Spleen (tissue), 11 donors: ENCODE data around the gene STEAP1B. TPM values are rescaled to one million over a fixed set of nuclear protein-coding genes. Genes with fewer than 3 reads are reported as not detected.

Source experiments
- DNase-seq: peaks from one replicate; pipeline ENCODE4 v3.0.0-alpha.2; 2020
- H3K27ac ChIP-seq, 8 donors: fragments of 200-600 bp; sonication (generic) in 7 of 8; 1 replicate in 4 of 8; 2 replicates in 4 of 8; pipeline versions ENCODE4 v1.5.0 to v1.8.0; 2016 to 2021; ENCODE audit warnings: inconsistent platforms in 4 of 8, mild to moderate bottlenecking in 4 of 8, moderate library complexity in 1 of 8
- H3K27me3 ChIP-seq, 7 donors: fragments of 200-600 bp; sonication (generic) in 6 of 7; replicated peaks in 1 of 7; 1 replicate in 4 of 7; 2 replicates in 3 of 7; pipeline versions ENCODE4 v1.5.0 to v1.8.0; 2016 to 2021; ENCODE audit warnings: inconsistent platforms in 3 of 7, mild to moderate bottlenecking in 1 of 7
- H3K36me3 ChIP-seq, 6 donors: fragments of 200-600 bp; sonication (generic) in 5 of 6; 1 replicate in 4 of 6; 2 replicates in 2 of 6; pipeline versions ENCODE4 v1.5.0 to v1.8.0; 2016 to 2021; ENCODE audit warnings: inconsistent platforms in 2 of 6
- H3K4me1 ChIP-seq, 6 donors: fragments of 200-600 bp; sonication (generic) in 5 of 6; 1 replicate in 3 of 6; 2 replicates in 3 of 6; pipeline versions ENCODE4 v1.5.0 to v1.8.0; 2016 to 2021; ENCODE audit warnings: inconsistent platforms in 3 of 6
- H3K4me3 ChIP-seq, 8 donors: fragments of 200-600 bp; sonication (generic) in 7 of 8; 1 replicate in 4 of 8; 2 replicates in 4 of 8; pipeline versions ENCODE4 v1.5.0 to v1.8.0; 2016 to 2021; ENCODE audit warnings: inconsistent platforms in 4 of 8, mild to moderate bottlenecking in 4 of 8, moderate library complexity in 2 of 8
- H3K9me3 ChIP-seq, 8 donors: fragments of 200-600 bp; sonication (generic) in 7 of 8; 1 replicate in 4 of 8; 2 replicates in 4 of 8; pipeline versions ENCODE4 v1.5.0 to v1.8.0; 2016 to 2021; ENCODE audit warnings: inconsistent platforms in 4 of 8
- POLR2A ChIP-seq, 3 donors: fragments of 450-650 bp; IDR thresholded peaks; one replicate each; pipeline ENCODE4 v1.5.1; 2017; ENCODE audit warnings: antibody characterized with exemption in 3 of 3, mild to moderate bottlenecking in 1 of 3
- POLR2AphosphoS5 ChIP-seq, 3 donors: sonication (generic); formaldehyde crosslinking; IDR thresholded peaks; one replicate each; pipeline ENCODE4 v1.5.1; 2017; ENCODE audit warnings: antibody characterized with exemption in 3 of 3
- WGBS, 5 donors: extraction: QIAGEN DNeasy Blood & Tissue Kit in 3 of 5; methylation state at CpG; one replicate each; pipeline versions ENCODE4 v1.1.5 to v1.1.7; 2013 to 2018; 5-methylcytosine and 5-hydroxymethylcytosine counted together
- intact Hi-C: fragments of 100-400 bp; cut with DNase I; formaldehyde crosslinking; loops from one replicate; pipeline ENCODE4 v1.15.0; 2023; ENCODE audit warnings: low total_unique reads
- polyA plus RNA-seq, 3 donors: library from polyadenylated mRNA; stranded (reverse); fragments of 200-250 nt; gene quantifications; one replicate each; pipeline ENCODE4 v1.2.1, GENCODE V29; 2013
- total RNA-seq, 7 donors: library from RNA; depleted of rRNA in 3 of 7; stranded (reverse); fragments of >200 nt in 3 of 7; fragmentation: NEBNext Ultra II Directional in 4 of 7; extraction: Animal tissue kit (Norgen Biotek cat#: 25700) in 4 of 7; gene quantifications; one replicate each; pipeline versions ENCODE4 v1.1.0 to v1.2.1, GENCODE V29; 2016 to 2021
- TF ChIP-seq, protein P1 (sequence below), 11 experiments: fragments of 200-600 bp in 7 of 11; fragments of 450-650 bp in 4 of 11; sonication (generic) in 4 of 11; IDR thresholded peaks in 8 of 11; conservative IDR thresholded peaks in 3 of 11; 1 replicate in 7 of 11; 2 replicates in 4 of 11; pipeline versions ENCODE4 v1.4.0 to v1.8.0; 2016 to 2021; ENCODE audit warnings: antibody characterized with exemption in 11 of 11, inconsistent platforms in 4 of 11, mild to moderate bottlenecking in 1 of 11
- donor health status: healthy with polysubstance abuse.
- donor health status: DM: no; HTN: no; CAD: no; lungs with moderate emphysema.
- donor health status: DM: no; HTN: no; CAD: no.
- donor health status: Bipolar disorder and iron deficiency.
- donor health status: healthy.
- donor health status: DM: no; HTN: no; CAD: no.
- donor health status: DM: yes; HTN: yes; CAD: no.

The STEAP1B gene
- total and polyA plus RNA-seq, 10 donors: 5.9 to 22.5 (median 12.9) TPM

DNA sequence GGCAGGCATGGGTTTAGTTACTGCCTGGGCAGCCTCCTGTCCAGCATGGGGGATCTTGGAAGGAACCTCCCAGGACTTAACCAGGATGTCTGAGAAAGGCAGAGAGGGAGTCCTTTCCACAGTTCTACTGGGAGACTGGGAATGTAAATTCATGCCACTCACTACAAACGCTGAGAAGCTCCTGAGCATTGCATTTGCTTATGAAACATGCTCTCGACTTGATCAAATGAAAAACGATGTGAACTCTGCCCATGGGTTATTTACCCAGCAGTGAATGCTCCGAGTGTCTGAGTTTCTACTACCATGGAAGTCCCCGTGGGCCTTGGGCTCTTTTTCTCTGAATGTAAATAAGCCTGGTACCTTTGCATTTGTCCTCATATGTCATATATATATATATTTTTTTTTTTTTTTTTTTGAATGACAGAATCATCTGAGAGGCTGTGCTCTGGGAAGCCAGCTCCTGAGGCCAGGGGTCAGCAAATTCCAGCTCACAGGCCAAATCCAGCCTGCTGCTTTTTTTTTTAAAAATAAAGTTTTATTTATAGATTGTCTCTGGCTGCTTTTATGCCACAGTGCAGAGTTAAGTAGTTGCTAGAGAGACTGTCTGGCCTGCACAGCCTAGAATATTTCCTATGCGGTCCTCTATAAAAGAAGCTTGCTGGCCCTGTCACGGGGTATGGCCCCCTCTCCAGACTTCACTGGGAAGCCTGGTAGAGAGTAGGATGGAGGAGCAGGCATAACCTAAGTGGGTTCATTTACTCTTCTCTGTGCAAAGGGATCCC lies 121.6 kb downstream of the STEAP1B start:
- TF ChIP-seq, protein P1, sequence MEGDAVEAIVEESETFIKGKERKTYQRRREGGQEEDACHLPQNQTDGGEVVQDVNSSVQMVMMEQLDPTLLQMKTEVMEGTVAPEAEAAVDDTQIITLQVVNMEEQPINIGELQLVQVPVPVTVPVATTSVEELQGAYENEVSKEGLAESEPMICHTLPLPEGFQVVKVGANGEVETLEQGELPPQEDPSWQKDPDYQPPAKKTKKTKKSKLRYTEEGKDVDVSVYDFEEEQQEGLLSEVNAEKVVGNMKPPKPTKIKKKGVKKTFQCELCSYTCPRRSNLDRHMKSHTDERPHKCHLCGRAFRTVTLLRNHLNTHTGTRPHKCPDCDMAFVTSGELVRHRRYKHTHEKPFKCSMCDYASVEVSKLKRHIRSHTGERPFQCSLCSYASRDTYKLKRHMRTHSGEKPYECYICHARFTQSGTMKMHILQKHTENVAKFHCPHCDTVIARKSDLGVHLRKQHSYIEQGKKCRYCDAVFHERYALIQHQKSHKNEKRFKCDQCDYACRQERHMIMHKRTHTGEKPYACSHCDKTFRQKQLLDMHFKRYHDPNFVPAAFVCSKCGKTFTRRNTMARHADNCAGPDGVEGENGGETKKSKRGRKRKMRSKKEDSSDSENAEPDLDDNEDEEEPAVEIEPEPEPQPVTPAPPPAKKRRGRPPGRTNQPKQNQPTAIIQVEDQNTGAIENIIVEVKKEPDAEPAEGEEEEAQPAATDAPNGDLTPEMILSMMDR (IDR thresholded peaks at IDR 0.05 in 8 of 11, conservative IDR thresholded peaks at IDR 0.05 in 3 of 11): no peak
- no peak for TF ChIP-seq POLR2AphosphoS5 (IDR thresholded peaks at IDR 0.05)
- 78 to 84% (median 84%) methylated on average over 7 of the region's 7 CpGs for WGBS, 5 donors
- DNase-seq: no peak
- Histone ChIP-seq H3K27me3 (no peaks in the 10 kb centered on the region), H3K9me3 (no peaks in the 10 kb centered on the region), H3K27ac (peak overlapping the region in 2 of 8 donors; percentile 21 to 51), H3K4me3 (no peak overlapping the region), H3K36me3 (no peaks in the 10 kb centered on the region), H3K4me1 (peaks cover 0 to 13% (median 3%) of the 10 kb centered on the region in 6 donors)
- intact Hi-C loops: no loop called here

DNA sequence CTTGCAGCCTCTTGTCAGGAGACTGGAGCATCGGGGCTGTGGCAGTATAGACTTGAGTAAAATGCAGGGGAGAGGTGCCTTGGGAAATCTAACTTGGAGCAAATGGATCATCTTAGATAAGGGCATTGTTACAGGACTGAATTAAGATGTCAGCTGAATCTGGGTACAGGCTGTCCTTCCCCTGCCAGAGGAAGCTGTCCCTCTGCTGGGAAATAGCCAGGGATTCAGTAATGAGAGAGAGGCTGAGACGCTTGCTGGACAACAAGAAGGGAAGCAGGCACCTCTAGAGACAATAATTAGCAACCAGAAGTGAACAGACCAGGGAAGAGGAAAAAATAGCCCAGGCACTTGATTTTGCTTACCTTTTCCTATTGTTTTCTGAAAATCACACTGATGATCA lies 122.3 kb downstream of the STEAP1B start:
- intact Hi-C loops: no loop called here
- 45 to 83% (median 61%) methylated on average over 2 of the region's 2 CpGs for WGBS, 5 donors
- Histone ChIP-seq H3K27me3 (no peaks in the 10 kb centered on the region), H3K27ac (peak overlapping the region in 2 of 8 donors; percentile 21 to 51), H3K9me3 (no peaks in the 10 kb centered on the region), H3K36me3 (no peaks in the 10 kb centered on the region), H3K4me1 (peaks cover 0 to 13% (median 3%) of the 10 kb centered on the region in 6 donors), H3K4me3 (no peak overlapping the region)
- DNase-seq: no peak
- TF ChIP-seq POLR2A (IDR thresholded peaks at IDR 0.05) (no peak), POLR2AphosphoS5 (IDR thresholded peaks at IDR 0.05) (peak in 1 of 3 donors; percentile 21)

DNA sequence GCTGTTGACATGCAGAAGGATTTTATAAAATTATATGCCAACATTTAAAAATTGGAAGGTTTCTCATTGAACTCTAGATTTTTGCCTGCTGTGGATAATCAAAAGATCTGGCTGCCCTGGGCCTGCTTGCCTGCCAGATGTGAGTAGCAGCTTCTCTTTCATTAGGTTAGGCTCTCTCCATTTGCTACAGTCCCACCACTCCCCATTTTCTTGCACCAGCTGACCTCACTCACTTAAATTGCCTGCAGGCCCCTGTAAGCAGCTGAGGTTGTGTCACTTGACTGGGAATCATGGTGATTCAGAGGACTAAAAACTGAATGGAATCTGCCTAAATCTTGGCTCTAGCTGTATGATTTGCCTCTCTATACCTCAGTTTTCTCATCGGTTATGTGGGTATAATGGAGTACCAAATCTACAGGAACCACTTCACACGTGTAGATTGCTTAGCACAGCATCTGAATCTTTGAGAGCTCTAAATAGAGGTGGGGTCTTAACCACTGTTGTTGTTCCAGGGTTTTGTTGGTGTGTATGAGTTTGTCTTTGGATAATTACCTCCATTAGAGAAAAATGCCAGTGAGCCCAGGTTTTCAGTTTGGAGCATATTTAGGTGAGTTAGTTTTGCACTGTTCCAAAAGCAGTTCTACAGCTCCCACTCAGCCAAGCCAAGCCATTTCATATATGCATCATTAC lies 124.5 kb downstream of the STEAP1B start:
- H3K4me1 ChIP-seq: peaks cover 0 to 13% (median 3%) of the 10 kb centered on the region in 6 donors
- intact Hi-C loops: no loop called here
- TF ChIP-seq POLR2AphosphoS5 (IDR thresholded peaks at IDR 0.05): no peak
- TF ChIP-seq, protein P1 (IDR thresholded peaks at IDR 0.05 in 8 of 11, conservative IDR thresholded peaks at IDR 0.05 in 3 of 11): no peak
- no peak for TF ChIP-seq POLR2A (IDR thresholded peaks at IDR 0.05)
- H3K27ac ChIP-seq: no peak overlapping the region
- no peaks in the 10 kb centered on the region for H3K27me3 ChIP-seq
- WGBS, 5 donors: 82 to 90% (median 83%) methylated on average over 2 of the region's 2 CpGs
- no peak for DNase-seq
- no peaks in the 10 kb centered on the region for H3K36me3 ChIP-seq
- H3K9me3 ChIP-seq: no peaks in the 10 kb centered on the region
- H3K4me3 ChIP-seq: no peak overlapping the region

DNA sequence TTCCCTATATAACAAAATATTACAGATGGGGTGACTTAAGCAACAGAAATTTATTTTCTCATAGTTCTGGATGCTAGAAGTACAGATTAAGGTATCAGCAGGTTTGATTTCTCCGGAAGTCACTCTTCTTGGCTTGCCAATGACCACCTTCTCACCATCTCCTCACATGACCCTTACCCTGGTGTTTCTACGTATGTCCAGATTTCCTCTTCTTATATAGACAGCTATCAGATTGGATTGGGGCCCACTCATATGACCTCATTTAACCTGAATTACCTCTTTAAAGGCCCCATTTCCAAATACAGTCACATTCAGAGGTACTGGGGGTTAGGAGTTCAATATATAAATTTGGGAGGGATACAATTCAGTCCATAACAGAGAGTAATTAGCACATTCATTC lies 126.1 kb downstream of the STEAP1B start:
- intact Hi-C loops: no loop called here

More for the DNA sequence above, 126.1 kb downstream of the STEAP1B start:
- Histone ChIP-seq H3K4me1 (peaks cover 0 to 13% (median 3%) of the 10 kb centered on the region in 6 donors), H3K9me3 (no peaks in the 10 kb centered on the region), H3K27ac (no peak overlapping the region), H3K27me3 (no peaks in the 10 kb centered on the region), H3K4me3 (no peak overlapping the region), H3K36me3 (no peaks in the 10 kb centered on the region)
- no peak for DNase-seq
- 77 to 87% (median 83%) methylated on average over 2 of the region's 2 CpGs for WGBS, 5 donors
- TF ChIP-seq POLR2AphosphoS5 (IDR thresholded peaks at IDR 0.05): no peak
- TF ChIP-seq POLR2A (IDR thresholded peaks at IDR 0.05): no peak
- TF ChIP-seq, protein P1 (IDR thresholded peaks at IDR 0.05 in 8 of 11, conservative IDR thresholded peaks at IDR 0.05 in 3 of 11): no peak
